GM19468 (cell line): Measurements from ENCODE around the gene TADA1.
A peak's percentile ranks its signal among the peaks of the same experiment; 100 is the strongest.
"Not testable (repeated sequence)": the region's sequence is repeated elsewhere in the genome, so short reads cannot be mapped to it uniquely, and the experiment has no call there.

Source experiments
- ATAC-seq: cut with Tn5 transposase; IDR thresholded peaks from one replicate; pipeline ENCODE4 v1.9.1; 2021; ENCODE audit warnings: mild to moderate bottlenecking, moderate library complexity, moderate number of reproducible peaks; ENCODE audit not compliant: unreplicated experiment; ENCODE audit errors: extremely low read depth

Gene TADA1

GRCh38 chr1:166899769-166900168, 23.7 kb upstream of the TADA1 start:
- ATAC-seq: no peak

GRCh38 chr1:166895766-166896165, 19.7 kb upstream of the TADA1 start:
- ATAC-seq: no peak

- ATAC-seq: no peak
These were observed 13.7 kb upstream of the TADA1 start for GRCh38 chr1:166889776-166890175.

- ATAC-seq: no peak
These were observed 12.5 kb upstream of the TADA1 start for GRCh38 chr1:166888373-166889111.

- ATAC-seq: peak; percentile 32
These were observed 8.9 kb upstream of the TADA1 start for GRCh38 chr1:166884971-166885370.

GRCh38 chr1:166884040-166884642, 8.1 kb upstream of the TADA1 start:
- ATAC-seq: no peak

- ATAC-seq: no peak
These were observed 6.8 kb upstream of the TADA1 start for GRCh38 chr1:166882893-166883292.

GRCh38 chr1:166878173-166878917, 2.3 kb upstream of the TADA1 start:
- ATAC-seq: not testable (repeated sequence)

- no peak for ATAC-seq
These were observed 425 bp upstream of the TADA1 start for GRCh38 chr1:166876540-166876838.

GRCh38 chr1:166875302-166875733, 746 bp downstream of the TADA1 start:
- ATAC-seq: no peak

GRCh38 chr1:166874464-166874863, 1.6 kb downstream of the TADA1 start:
- no peak for ATAC-seq

- no peak for ATAC-seq
These were observed 5.5 kb downstream of the TADA1 start for GRCh38 chr1:166870584-166870983.

- ATAC-seq: no peak
These were observed 6.6 kb downstream of the TADA1 start for GRCh38 chr1:166869318-166870099.

GRCh38 chr1:166868639-166869038, 7.4 kb downstream of the TADA1 start:
- ATAC-seq: no peak

- ATAC-seq: no peak
These were observed 10.1 kb downstream of the TADA1 start for GRCh38 chr1:166865926-166866325.

GRCh38 chr1:166859597-166859996, 16.5 kb downstream of the TADA1 start:
- ATAC-seq: no peak

GRCh38 chr1:166858726-166859419, 17.2 kb downstream of the TADA1 start:
- no peak for ATAC-seq

GRCh38 chr1:166857995-166858394, 18.1 kb downstream of the TADA1 start:
- ATAC-seq: no peak

- ATAC-seq: no peak
These were observed 20.5 kb downstream of the TADA1 start for GRCh38 chr1:166855558-166855957.

- no peak for ATAC-seq
These were observed 23.1 kb downstream of the TADA1 start for GRCh38 chr1:166852918-166853317.
